Activated CD8-positive, alpha-beta T cell treated with anti-CD3 and anti-CD28 coated beads, Interleukin-2, amount 10 ng/mL, durations not matched to agents 7 days and 5 days (primary cell): ENCODE results near the gene BOC. TPM values are rescaled to one million over a fixed set of nuclear protein-coding genes. Genes with fewer than 3 reads are reported as not detected.

ENCODE experiments used
- ATAC-seq: fragments of 150-1000 bp; cut with Tn5 transposase; one replicate; pipeline ENCODE4 v1.10.0; 2021; ENCODE audit warnings: moderate library complexity
- CTCF ChIA-PET: fragments of 350-600 bp; sonication (Branson Sonifier 250); formaldehyde crosslinking; loops from one replicate; lab custom pipeline; 2021; ENCODE audit warnings: antibody characterized with exemption; lab: Charles Lee
- POLR2A ChIA-PET: fragments of 350-600 bp; sonication (Branson Sonifier 250); formaldehyde crosslinking; loops from one replicate; lab custom pipeline; 2021; ENCODE audit warnings: antibody characterized with exemption; lab: Charles Lee
- DNase-seq: peaks from one replicate; pipeline ENCODE4 v3.0.0-alpha.2; 2020
- H3K27ac Mint-ChIP-seq: one replicate; pipeline ENCODE4 v1.8.0; 2021; ENCODE audit warnings: mild to moderate bottlenecking, mixed read lengths
- H3K27me3 Mint-ChIP-seq: one replicate; pipeline ENCODE4 v1.8.0; 2021; ENCODE audit warnings: low read depth, mixed read lengths
- H3K36me3 Mint-ChIP-seq: one replicate; pipeline ENCODE4 v1.8.0; 2021; ENCODE audit warnings: low read depth, mixed read lengths
- H3K4me1 Mint-ChIP-seq: one replicate; pipeline ENCODE4 v1.8.0; 2021; ENCODE audit warnings: low read depth, mixed read lengths
- H3K4me3 Mint-ChIP-seq: one replicate; pipeline ENCODE4 v1.8.0; 2021; ENCODE audit warnings: mild to moderate bottlenecking, mixed read lengths
- H3K9me3 Mint-ChIP-seq: one replicate; pipeline ENCODE4 v1.8.0; 2022; ENCODE audit warnings: mixed read lengths; ENCODE audit not compliant: insufficient read depth
- total RNA-seq, 2 experiments: library from RNA; stranded (reverse); gene quantifications; one replicate each; pipeline ENCODE4 v1.2.3, GENCODE V29; 2021

Gene BOC
- total RNA-seq, 2 experiments from 2014 or later: not detected

DNA sequence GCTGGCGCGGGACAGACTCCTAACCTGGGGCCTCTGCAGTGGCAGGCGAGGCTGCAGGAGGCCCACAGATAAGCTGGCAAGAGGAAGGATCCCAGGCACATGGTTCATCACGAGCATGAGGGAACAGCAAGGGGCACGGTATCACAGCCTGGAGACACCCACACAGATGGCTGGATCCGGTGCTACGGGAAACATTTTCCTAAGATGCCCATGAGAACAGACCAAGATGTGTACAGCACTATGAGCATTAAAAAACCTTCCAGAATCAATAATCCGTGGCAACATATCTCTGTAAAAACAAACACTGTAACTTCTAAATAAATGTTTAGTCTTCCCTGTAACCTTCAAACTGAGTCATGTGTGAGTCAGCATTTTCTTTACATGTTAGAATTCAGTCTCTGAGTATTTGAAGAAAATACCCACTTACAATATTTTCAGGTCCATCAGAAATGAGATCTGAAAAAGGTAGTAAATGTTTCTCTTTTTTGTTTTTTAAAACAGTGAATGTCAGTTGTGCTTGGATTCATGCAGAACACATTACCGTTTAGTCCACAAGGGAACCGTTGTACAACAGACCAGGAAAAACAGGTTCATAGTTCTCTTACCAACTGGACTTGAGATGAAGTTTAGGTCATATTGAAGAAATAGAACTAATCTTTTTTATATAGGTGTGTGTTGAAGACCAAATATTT, 75.9 kb downstream of the BOC start:
- Mint-ChIP-seq H3K27me3 (no peaks in the 10 kb centered on the region), H3K4me1 (no peaks in the 10 kb centered on the region), H3K36me3 (no peaks in the 10 kb centered on the region), H3K27ac (no peak overlapping the region), H3K9me3 (no peaks in the 10 kb centered on the region), H3K4me3 (no peak overlapping the region)
- no peak for ATAC-seq
- CTCF ChIA-PET: interaction anchor here (1.5 to 4.8 kb wide), 8 partner anchors 11 to 705 kb away, joined by 3 to 62 read pairs (median 10); no protein-coding TSS in a partner anchor
- POLR2A ChIA-PET: no interaction called here
- no peak for DNase-seq

DNA sequence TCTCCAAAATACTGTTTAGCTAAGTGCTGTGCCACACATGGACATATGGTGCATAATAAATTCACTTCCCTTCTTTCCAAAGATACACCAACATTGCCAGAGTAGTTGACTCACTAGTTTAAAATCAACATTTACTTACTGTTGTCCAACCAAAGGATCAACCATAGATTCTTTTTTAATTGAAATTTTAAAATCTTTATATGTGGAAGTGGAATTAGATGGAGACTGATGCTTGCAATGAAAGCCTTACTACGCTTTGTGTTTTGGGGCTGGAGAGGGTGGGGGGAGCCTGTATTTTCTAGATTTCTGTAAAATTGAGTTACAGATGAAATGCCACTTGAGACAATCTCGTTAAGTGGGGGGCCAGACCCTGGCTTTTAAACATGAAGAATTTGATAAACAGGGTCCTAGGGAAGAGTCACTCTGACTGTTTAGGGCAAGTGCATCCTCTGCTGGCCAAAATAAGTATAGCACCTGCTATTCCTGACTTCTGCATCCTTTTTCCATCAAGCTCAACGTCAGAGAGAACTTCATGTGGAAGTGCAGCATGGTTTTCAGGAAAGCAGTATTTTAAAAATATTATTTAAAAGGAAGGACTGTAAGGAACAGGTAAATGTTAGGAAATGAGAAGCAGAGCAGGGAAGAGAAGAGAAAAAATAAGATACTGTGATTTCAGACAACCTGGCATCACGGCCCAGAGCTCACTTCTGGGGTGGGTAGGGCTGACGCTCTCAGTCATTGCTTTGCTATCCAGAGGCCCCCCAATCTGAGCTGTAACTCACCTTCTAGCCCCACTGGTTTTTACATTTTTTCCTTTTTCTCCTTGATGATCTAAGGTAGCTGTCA, 76.7 kb downstream of the BOC start:
- ATAC-seq (no peak), DNase-seq (peak; percentile 62)
- H3K4me1 Mint-ChIP-seq: no peaks in the 10 kb centered on the region
- H3K4me3 Mint-ChIP-seq: no peak overlapping the region
- POLR2A ChIA-PET: no interaction called here
- H3K27ac Mint-ChIP-seq: no peak overlapping the region
- H3K27me3 Mint-ChIP-seq: no peaks in the 10 kb centered on the region
- H3K9me3 Mint-ChIP-seq: no peaks in the 10 kb centered on the region
- CTCF ChIA-PET: interaction anchor here (0.6 to 4.8 kb wide), 34 partner anchors 9 to 706 kb away, joined by 3 to 62 read pairs (median 4); partner anchors contain the start of gene CD200R1
- H3K36me3 Mint-ChIP-seq: no peaks in the 10 kb centered on the region

DNA sequence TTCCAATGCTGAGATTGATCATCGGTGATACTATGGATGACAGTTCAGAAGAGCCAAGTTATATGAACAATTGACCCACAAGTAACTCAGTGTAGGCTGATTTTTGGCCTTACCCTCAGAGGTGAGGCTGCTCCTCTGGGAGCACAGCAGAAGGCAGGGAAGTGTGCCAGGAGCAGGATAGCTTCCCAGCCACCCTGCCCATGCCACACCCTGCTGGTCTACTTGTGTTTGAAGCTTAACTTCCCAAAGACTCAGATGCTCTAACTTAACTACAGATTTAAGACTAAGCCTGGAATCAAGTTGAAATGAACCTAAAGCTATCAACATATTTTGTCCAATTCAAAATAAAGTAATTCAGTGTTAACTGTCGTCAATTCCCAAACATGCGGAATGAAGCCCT, 77.5 kb downstream of the BOC start:
- no peak for DNase-seq
- POLR2A ChIA-PET: no interaction called here
- H3K27me3 Mint-ChIP-seq: no peaks in the 10 kb centered on the region
- no peak overlapping the region for H3K27ac Mint-ChIP-seq
- no peaks in the 10 kb centered on the region for H3K4me1 Mint-ChIP-seq
- CTCF ChIA-PET: interaction anchor here (0.7 to 4.8 kb wide), 32 partner anchors 9 to 706 kb away, joined by 3 to 62 read pairs (median 4); partner anchors contain the start of gene CD200R1
- H3K36me3 Mint-ChIP-seq: no peaks in the 10 kb centered on the region
- no peaks in the 10 kb centered on the region for H3K9me3 Mint-ChIP-seq
- ATAC-seq: no peak
- no peak overlapping the region for H3K4me3 Mint-ChIP-seq

DNA sequence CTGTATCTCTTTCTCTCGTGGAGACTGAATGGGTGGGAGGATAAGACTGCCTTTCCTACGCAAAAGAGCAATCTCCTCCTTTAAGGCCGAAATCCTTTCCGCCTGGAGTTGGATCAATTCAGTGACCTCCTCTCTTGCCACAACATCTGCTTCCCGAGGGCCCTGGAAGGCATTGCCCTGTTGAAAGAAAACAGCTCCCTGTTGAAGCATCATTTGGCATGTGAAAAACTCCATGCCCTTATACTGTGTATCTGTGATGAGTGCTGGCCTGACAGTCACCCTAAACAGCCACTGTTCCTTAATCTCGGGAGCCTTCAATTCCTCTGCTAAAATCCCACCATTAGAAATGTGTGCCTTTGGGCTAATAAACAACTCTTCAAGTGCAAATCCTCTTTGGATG, 80.2 kb downstream of the BOC start:
- Mint-ChIP-seq H3K4me1 (no peaks in the 10 kb centered on the region), H3K36me3 (no peaks in the 10 kb centered on the region), H3K27ac (no peak overlapping the region), H3K27me3 (no peaks in the 10 kb centered on the region), H3K4me3 (no peak overlapping the region), H3K9me3 (no peaks in the 10 kb centered on the region)
- CTCF ChIA-PET: interaction anchor here (3.0 to 4.8 kb wide), 2 partner anchors 156 to 237 kb away, joined by 10 to 62 read pairs; no protein-coding TSS in a partner anchor
- no peak for DNase-seq
- no peak for ATAC-seq
- POLR2A ChIA-PET: no interaction called here

DNA sequence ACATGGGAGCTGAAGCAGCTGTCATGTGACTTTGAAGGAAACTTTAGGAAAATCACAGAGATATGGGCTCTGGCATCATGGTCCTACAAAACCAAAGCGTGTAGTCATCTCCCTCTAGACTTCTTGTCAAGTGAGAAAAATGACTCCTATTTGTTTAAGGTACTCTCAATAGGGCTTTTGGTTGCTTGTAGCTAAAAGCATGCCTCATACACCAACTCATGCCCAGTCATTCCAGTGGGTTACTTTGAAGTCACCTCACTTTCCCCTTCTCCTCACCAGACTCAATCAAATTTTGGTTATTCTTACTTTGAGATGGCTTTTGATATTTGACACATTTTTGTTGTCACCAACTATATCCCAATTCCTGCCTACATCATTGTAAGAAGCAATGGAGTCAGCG, 81.6 kb downstream of the BOC start:
- H3K4me3 Mint-ChIP-seq: no peak overlapping the region
- ChIA-PET CTCF (interaction anchor here (1.4 to 3.0 kb wide), 2 partner anchors 158 to 242 kb away, joined by 3 to 10 read pairs; no protein-coding TSS in a partner anchor), POLR2A (no interaction called here)
- no peaks in the 10 kb centered on the region for H3K36me3 Mint-ChIP-seq
- no peak for DNase-seq
- no peaks in the 10 kb centered on the region for H3K27me3 Mint-ChIP-seq
- no peaks in the 10 kb centered on the region for H3K9me3 Mint-ChIP-seq
- no peaks in the 10 kb centered on the region for H3K4me1 Mint-ChIP-seq
- no peak for ATAC-seq
- no peak overlapping the region for H3K27ac Mint-ChIP-seq

DNA sequence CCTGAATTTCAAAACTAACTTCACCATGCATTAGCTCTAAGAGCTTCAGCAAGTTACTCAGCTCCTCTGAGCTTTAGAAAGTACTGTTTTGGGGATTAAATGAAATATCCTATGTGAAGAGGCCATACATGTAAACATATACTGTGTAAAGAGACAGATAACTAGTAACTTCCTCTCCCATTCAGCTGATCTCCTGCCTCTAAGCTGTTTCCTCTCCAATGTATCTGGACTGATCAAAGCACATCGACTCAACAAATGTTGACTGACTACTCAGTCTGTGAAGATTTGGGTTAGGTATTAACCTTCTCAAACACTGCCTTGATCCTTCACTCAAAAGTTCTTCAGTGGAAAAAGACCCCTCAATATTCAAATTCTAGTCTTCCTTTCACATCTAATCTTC, 82.0 kb downstream of the BOC start:
- ATAC-seq (no peak), DNase-seq (no peak)
- ChIA-PET CTCF (interaction anchor here (1.4 to 3.0 kb wide), 2 partner anchors 158 to 242 kb away, joined by 3 to 10 read pairs; no protein-coding TSS in a partner anchor), POLR2A (no interaction called here)
- Mint-ChIP-seq H3K9me3 (no peaks in the 10 kb centered on the region), H3K27ac (no peak overlapping the region), H3K27me3 (no peaks in the 10 kb centered on the region), H3K4me3 (no peak overlapping the region), H3K4me1 (no peaks in the 10 kb centered on the region), H3K36me3 (no peaks in the 10 kb centered on the region)

DNA sequence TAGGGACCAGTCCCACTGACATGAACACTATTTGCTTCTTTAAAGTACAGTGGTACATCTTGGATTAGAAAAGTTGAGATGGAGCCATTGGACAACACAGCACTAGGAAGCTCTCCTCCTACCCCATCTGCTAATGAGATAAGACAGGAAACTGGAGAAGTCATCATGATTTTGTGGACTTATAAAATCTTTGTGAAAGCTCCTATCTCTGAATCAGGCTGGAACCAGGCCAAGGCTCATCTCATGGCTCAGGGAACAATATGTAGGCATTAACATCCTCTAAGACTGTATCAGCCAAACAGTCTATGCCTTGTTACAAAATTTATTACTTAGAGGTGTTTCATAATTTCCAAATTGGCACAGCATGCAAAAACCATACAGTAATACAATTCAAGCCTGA, 84.1 kb downstream of the BOC start:
- no peak for ATAC-seq
- no peak for DNase-seq
- no peaks in the 10 kb centered on the region for H3K9me3 Mint-ChIP-seq
- no peak overlapping the region for H3K27ac Mint-ChIP-seq
- H3K4me1 Mint-ChIP-seq: no peaks in the 10 kb centered on the region
- ChIA-PET POLR2A (no interaction called here), CTCF (interaction anchor here (1.6 kb wide), 1 partner anchor 441 kb away, joined by 3 read pairs; no protein-coding TSS in a partner anchor)
- H3K4me3 Mint-ChIP-seq: no peak overlapping the region
- no peaks in the 10 kb centered on the region for H3K36me3 Mint-ChIP-seq
- H3K27me3 Mint-ChIP-seq: no peaks in the 10 kb centered on the region

DNA sequence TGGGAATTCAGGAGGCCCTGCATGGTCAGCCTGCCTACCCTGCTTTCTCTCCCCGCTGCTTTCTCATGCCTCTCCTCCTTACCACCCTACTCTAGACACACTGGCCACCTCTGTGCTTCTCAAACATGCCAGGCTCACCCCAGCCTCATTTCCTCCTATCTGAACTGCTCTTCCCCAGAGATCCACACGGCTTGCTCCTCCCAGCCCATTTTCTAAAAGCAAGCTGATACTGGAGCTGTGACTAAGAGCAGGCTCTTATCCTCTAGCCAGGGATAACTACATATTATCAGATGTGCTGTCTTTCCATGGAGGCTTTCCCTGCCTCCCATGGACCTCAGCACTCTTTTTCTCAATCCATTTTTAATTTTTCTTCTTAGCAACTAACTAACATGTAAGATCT, 85.9 kb downstream of the BOC start:
- no peak for ATAC-seq
- POLR2A ChIA-PET: no interaction called here
- H3K4me1 Mint-ChIP-seq: no peaks in the 10 kb centered on the region
- H3K27ac Mint-ChIP-seq: no peak overlapping the region
- H3K4me3 Mint-ChIP-seq: no peak overlapping the region
- no peak for DNase-seq
- no peaks in the 10 kb centered on the region for H3K9me3 Mint-ChIP-seq
- no peaks in the 10 kb centered on the region for H3K27me3 Mint-ChIP-seq
- CTCF ChIA-PET: interaction anchor here (5.0 kb wide), 1 partner anchor 9 kb away, joined by 22 read pairs; no protein-coding TSS in a partner anchor
- H3K36me3 Mint-ChIP-seq: no peaks in the 10 kb centered on the region

DNA sequence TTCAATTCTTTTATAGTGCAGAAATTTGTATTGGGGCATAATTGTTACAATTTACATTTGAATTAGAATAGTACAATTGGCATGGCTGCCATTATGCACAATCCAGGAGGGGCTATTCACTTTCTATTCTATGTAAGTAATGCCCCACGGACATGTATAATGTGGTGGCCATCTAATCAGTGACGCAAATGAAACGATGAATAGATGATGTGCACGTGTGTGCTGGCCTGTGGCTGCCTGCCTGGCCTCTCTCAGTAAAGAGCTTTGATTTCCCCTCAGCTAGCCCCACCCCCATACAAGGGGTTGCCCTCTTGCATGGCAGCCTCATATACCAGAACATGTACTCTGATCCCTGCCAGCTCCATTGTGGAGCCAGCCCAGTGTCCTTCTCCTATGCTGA, 86.5 kb downstream of the BOC start:
- POLR2A ChIA-PET: no interaction called here
- CTCF ChIA-PET: interaction anchor here (5.0 kb wide), 1 partner anchor 10 kb away, joined by 22 read pairs; no protein-coding TSS in a partner anchor
- DNase-seq (no peak), ATAC-seq (no peak)
- Mint-ChIP-seq H3K27me3 (no peaks in the 10 kb centered on the region), H3K4me3 (no peak overlapping the region), H3K4me1 (no peaks in the 10 kb centered on the region), H3K9me3 (no peaks in the 10 kb centered on the region), H3K27ac (no peak overlapping the region), H3K36me3 (no peaks in the 10 kb centered on the region)

DNA sequence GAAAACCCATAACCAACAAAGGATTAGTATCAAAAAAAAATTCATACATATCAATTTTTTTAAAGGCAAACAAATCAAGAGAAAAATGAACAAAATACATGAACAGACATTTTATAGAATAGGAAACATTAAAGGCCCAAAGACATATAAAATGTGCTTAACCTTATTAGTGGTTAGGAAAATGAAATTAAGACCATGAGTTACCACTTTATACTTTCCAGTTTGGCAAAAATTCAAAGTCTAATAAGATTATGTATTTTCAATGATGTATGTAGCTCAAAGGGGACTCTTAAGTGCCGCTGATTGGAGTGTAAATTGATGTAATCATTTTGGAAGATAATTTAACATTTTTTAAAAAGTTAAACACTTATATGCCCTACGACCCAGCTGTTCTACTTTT, 89.2 kb downstream of the BOC start:
- Mint-ChIP-seq H3K27me3 (no peaks in the 10 kb centered on the region), H3K36me3 (no peaks in the 10 kb centered on the region), H3K27ac (no peak overlapping the region), H3K4me3 (no peak overlapping the region), H3K4me1 (no peaks in the 10 kb centered on the region), H3K9me3 (no peaks in the 10 kb centered on the region)
- CTCF ChIA-PET: interaction anchor here (5.0 kb wide), 1 partner anchor 12 kb away, joined by 22 read pairs; no protein-coding TSS in a partner anchor
- DNase-seq (no peak), ATAC-seq (no peak)
- POLR2A ChIA-PET: no interaction called here

DNA sequence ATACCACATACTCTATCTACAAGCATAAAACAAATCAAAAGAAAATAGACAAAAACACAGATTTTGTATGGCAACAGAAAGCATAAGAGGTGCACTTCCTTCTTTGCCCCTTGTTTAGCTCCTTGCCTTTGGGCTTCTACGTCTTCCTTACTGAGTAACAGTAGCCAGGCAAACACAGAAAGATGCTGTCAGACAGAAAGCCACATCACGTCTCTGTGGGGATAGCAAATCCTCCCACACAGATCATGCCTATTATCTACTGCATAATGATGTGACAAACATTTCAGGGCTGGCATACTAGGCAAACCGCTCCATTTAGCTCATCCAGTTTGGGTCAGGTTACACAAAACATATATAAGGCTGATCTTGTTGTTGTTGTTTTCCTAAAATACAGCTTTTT, 92.7 kb downstream of the BOC start:
- no peaks in the 10 kb centered on the region for H3K4me1 Mint-ChIP-seq
- DNase-seq: no peak
- H3K27me3 Mint-ChIP-seq: no peaks in the 10 kb centered on the region
- no peaks in the 10 kb centered on the region for H3K36me3 Mint-ChIP-seq
- ATAC-seq: no peak
- ChIA-PET POLR2A (no interaction called here), CTCF (interaction anchor here (1.1 kb wide), 1 partner anchor 16 kb away, joined by 4 read pairs; no protein-coding TSS in a partner anchor)
- H3K4me3 Mint-ChIP-seq: no peak overlapping the region
- no peak overlapping the region for H3K27ac Mint-ChIP-seq
- H3K9me3 Mint-ChIP-seq: no peaks in the 10 kb centered on the region
